Activated CD8-positive, alpha-beta T cell treated with anti-CD3 and anti-CD28 coated beads for 36 hours (primary cell): ENCODE measurements around the gene BORCS5. TPM values are rescaled to one million over a fixed set of nuclear protein-coding genes. Genes with fewer than 3 reads are reported as not detected.

ENCODE experiments used
- ATAC-seq: fragments of 200-7000 bp; cut with Tn5 transposase; one replicate; pipeline ENCODE4 v1.10.0; 2021; ENCODE audit warnings: mild to moderate bottlenecking, moderate library complexity
- CTCF ChIA-PET: fragments of 350-600 bp; sonication (Branson Sonifier 250); formaldehyde crosslinking; loops from one replicate; lab custom pipeline; 2021; ENCODE audit warnings: antibody characterized with exemption; lab: Charles Lee
- POLR2A ChIA-PET: fragments of 350-600 bp; sonication (Branson Sonifier 250); formaldehyde crosslinking; loops from one replicate; lab custom pipeline; 2021; ENCODE audit warnings: antibody characterized with exemption; lab: Charles Lee
- DNase-seq: peaks from one replicate; pipeline ENCODE4 v3.0.0-alpha.2; 2020
- H3K27ac Mint-ChIP-seq: one replicate; pipeline ENCODE4 v1.8.0; 2021; ENCODE audit warnings: mild to moderate bottlenecking, mixed read lengths
- H3K27me3 Mint-ChIP-seq: one replicate; pipeline ENCODE4 v1.8.0; 2021; ENCODE audit warnings: mixed read lengths
- H3K36me3 Mint-ChIP-seq: one replicate; pipeline ENCODE4 v1.8.0; 2021; ENCODE audit warnings: low read depth, mixed read lengths
- H3K4me1 Mint-ChIP-seq: one replicate; pipeline ENCODE4 v1.8.0; 2021; ENCODE audit warnings: low read depth, mixed read lengths
- H3K4me3 Mint-ChIP-seq: one replicate; pipeline ENCODE4 v1.8.0; 2021; ENCODE audit warnings: mild to moderate bottlenecking, moderate library complexity, mixed read lengths
- H3K9me3 Mint-ChIP-seq: one replicate; pipeline ENCODE4 v1.8.0; 2021; ENCODE audit warnings: mixed read lengths
- CTCF ChIP-seq: fragments of 200-600 bp; IDR thresholded peaks from one replicate; pipeline ENCODE4 v1.8.0; 2022; ENCODE audit warnings: antibody characterized with exemption, mild to moderate bottlenecking
- intact Hi-C: fragments of 100-400 bp; cut with micrococcal nuclease; formaldehyde crosslinking; loops from one replicate; pipeline ENCODE4 v1.10.0; 2022
- total RNA-seq, 2 experiments: library from RNA; stranded (reverse); gene quantifications; one replicate each; pipeline ENCODE4 v1.2.3, GENCODE V29; 2021

Gene BORCS5
- total RNA-seq, 2 experiments from 2014 or later: 31.5 to 32.9 TPM

- Mint-ChIP-seq H3K27me3 (no peaks in the 10 kb centered on the region), H3K27ac (no peak overlapping the region), H3K4me1 (peaks cover 37% of the 10 kb centered on the region), H3K36me3 (peaks cover 43% of the 10 kb centered on the region), H3K4me3 (no peak overlapping the region), H3K9me3 (no peaks in the 10 kb centered on the region)
- DNase-seq (no peak), ATAC-seq (no peak)
- ChIA-PET CTCF (interaction anchor here (1.0 to 5.8 kb wide), 8 partner anchors 7 to 300 kb away, joined by 3 to 34 read pairs (median 4); partner anchors contain the start of genes BORCS5 and DUSP16), POLR2A (interaction anchor here (0.6 to 3.8 kb wide), 2 partner anchors 9 to 331 kb away, joined by 3 to 18 read pairs; partner anchors contain the start of gene BORCS5)
- intact Hi-C loops: no loop called here
- no peak for TF ChIP-seq CTCF
Measured at GRCh38 chr12:12366701-12367481, 10.0 kb downstream of the BORCS5 start.

GRCh38 chr12:12367482-12367998 is 10.7 kb downstream of the BORCS5 start:
- CTCF ChIA-PET: interaction anchor here (1.0 to 5.8 kb wide), 8 partner anchors 8 to 299 kb away, joined by 3 to 34 read pairs (median 4); partner anchors contain the start of genes BORCS5 and DUSP16
- intact Hi-C loops: no loop called here
- DNase-seq: no peak
- H3K36me3 Mint-ChIP-seq: peaks cover 40% of the 10 kb centered on the region
- H3K4me1 Mint-ChIP-seq: peaks cover 34% of the 10 kb centered on the region
- POLR2A ChIA-PET: interaction anchor here (0.6 to 3.8 kb wide), 2 partner anchors 10 to 330 kb away, joined by 3 to 18 read pairs; partner anchors contain the start of gene BORCS5
- H3K4me3 Mint-ChIP-seq: no peak overlapping the region
- no peaks in the 10 kb centered on the region for H3K27me3 Mint-ChIP-seq
- ATAC-seq: no peak
- TF ChIP-seq CTCF: no peak
- H3K27ac Mint-ChIP-seq: no peak overlapping the region
- no peaks in the 10 kb centered on the region for H3K9me3 Mint-ChIP-seq

- intact Hi-C loops: no loop called here
- no peaks in the 10 kb centered on the region for H3K27me3 Mint-ChIP-seq
- DNase-seq (no peak), ATAC-seq (no peak)
- no peak for TF ChIP-seq CTCF
- H3K36me3 Mint-ChIP-seq: peaks cover 14% of the 10 kb centered on the region
- H3K27ac Mint-ChIP-seq: no peak overlapping the region
- no peak overlapping the region for H3K4me3 Mint-ChIP-seq
- CTCF ChIA-PET: no interaction called here
- POLR2A ChIA-PET: no interaction called here
- peaks cover 16% of the 10 kb centered on the region for H3K4me1 Mint-ChIP-seq
- H3K9me3 Mint-ChIP-seq: no peaks in the 10 kb centered on the region
Measured at GRCh38 chr12:12372946-12373722, 16.3 kb downstream of the BORCS5 start.

- peak; percentile 66 for ATAC-seq
- Mint-ChIP-seq H3K9me3 (peaks cover 9% of the 10 kb centered on the region), H3K27me3 (no peaks in the 10 kb centered on the region), H3K27ac (peak overlapping the region; percentile 25), H3K36me3 (peaks cover 25% of the 10 kb centered on the region), H3K4me1 (peaks cover 33% of the 10 kb centered on the region), H3K4me3 (no peak overlapping the region)
- intact Hi-C loops: loop anchor here (1.0 to 2.0 kb wide), 2 partner anchors 187 to 280 kb away; no protein-coding TSS in a partner anchor
- TF ChIP-seq CTCF: peak; percentile 70
- peak; percentile 20 for DNase-seq
- POLR2A ChIA-PET: interaction anchor here (0.7 to 1.6 kb wide), 6 partner anchors 16 to 232 kb away, joined by 3 to 4 read pairs (median 3); no protein-coding TSS in a partner anchor
- CTCF ChIA-PET: interaction anchor here (0.7 to 5.7 kb wide), 46 partner anchors 9 to 460 kb away, joined by 3 to 53 read pairs (median 4); partner anchors contain the start of gene DUSP16
Measured at GRCh38 chr12:12376646-12377448, 20.0 kb downstream of the BORCS5 start.
